Activated CD4-positive, alpha-beta T cell treated with anti-CD3 and anti-CD28 coated beads, Interleukin-2, amount 10 ng/mL, durations not matched to agents 7 days and 5 days (primary cell): ENCODE data around the gene STT3B. TPM values are rescaled to one million over a fixed set of nuclear protein-coding genes. Genes with fewer than 3 reads are reported as not detected.

Source experiments
- CTCF ChIA-PET: fragments of 350-600 bp; sonication (Branson Sonifier 250); formaldehyde crosslinking; loops from one replicate; lab custom pipeline; 2021; ENCODE audit warnings: antibody characterized with exemption; lab: Charles Lee
- POLR2A ChIA-PET: fragments of 350-600 bp; sonication (Branson Sonifier 250); formaldehyde crosslinking; loops from one replicate; lab custom pipeline; 2021; ENCODE audit warnings: antibody characterized with exemption; lab: Charles Lee
- DNase-seq: peaks from one replicate; pipeline ENCODE4 v3.0.0-alpha.2; 2020
- H3K27ac Mint-ChIP-seq: one replicate; pipeline ENCODE4 v1.8.0; 2021; ENCODE audit warnings: mild to moderate bottlenecking, moderate library complexity, mixed read lengths
- H3K27me3 Mint-ChIP-seq: one replicate; pipeline ENCODE4 v1.8.0; 2021; ENCODE audit warnings: mixed read lengths
- H3K36me3 Mint-ChIP-seq: one replicate; pipeline ENCODE4 v1.8.0; 2021; ENCODE audit warnings: low read depth, mixed read lengths
- H3K4me1 Mint-ChIP-seq: one replicate; pipeline ENCODE4 v1.8.0; 2021; ENCODE audit warnings: mixed read lengths
- H3K4me3 Mint-ChIP-seq: one replicate; pipeline ENCODE4 v1.8.0; 2021; ENCODE audit warnings: mild to moderate bottlenecking, moderate library complexity, mixed read lengths
- H3K9me3 Mint-ChIP-seq: one replicate; pipeline ENCODE4 v1.8.0; 2021; ENCODE audit warnings: mixed read lengths
- total RNA-seq, 2 experiments: library from RNA; stranded (reverse); gene quantifications; one replicate each; pipeline ENCODE4 v1.2.3, GENCODE V29; 2021

STT3B gene
- total RNA-seq, 2 experiments from 2014 or later = 143 to 178 TPM

GRCh38 chr3:31671451-31671850, 138.7 kb downstream of the STT3B start:
- POLR2A ChIA-PET = no interaction called here

GRCh38 chr3:31671976-31672375, 139.3 kb downstream of the STT3B start:
- DNase-seq = no peak
- Mint-ChIP-seq H3K27ac (no peak overlapping the region), H3K4me3 (no peak overlapping the region), H3K4me1 (no peaks in the 10 kb centered on the region), H3K27me3 (no peaks in the 10 kb centered on the region), H3K36me3 (no peaks in the 10 kb centered on the region), H3K9me3 (no peaks in the 10 kb centered on the region)
- POLR2A ChIA-PET = no interaction called here
- CTCF ChIA-PET = interaction anchor here (0.7 to 1.4 kb wide), 2 partner anchors 9 to 10 kb away, joined by 3 to 4 read pairs; no protein-coding TSS in a partner anchor

More at GRCh38 chr3:31671451-31671850, 138.7 kb downstream of the STT3B start:
- CTCF ChIA-PET = interaction anchor here (0.6 to 1.4 kb wide), 2 partner anchors 9 to 242 kb away, joined by 3 to 4 read pairs; no protein-coding TSS in a partner anchor
- peaks cover 2% of the 10 kb centered on the region for H3K9me3 Mint-ChIP-seq
- no peak overlapping the region for H3K27ac Mint-ChIP-seq
- no peaks in the 10 kb centered on the region for H3K27me3 Mint-ChIP-seq
- no peak for DNase-seq
- no peaks in the 10 kb centered on the region for H3K4me1 Mint-ChIP-seq
- H3K36me3 Mint-ChIP-seq = no peaks in the 10 kb centered on the region
- H3K4me3 Mint-ChIP-seq = no peak overlapping the region

- no peaks in the 10 kb centered on the region for H3K4me1 Mint-ChIP-seq
- ChIA-PET POLR2A (no interaction called here), CTCF (interaction anchor here (0.6 kb wide), 1 partner anchor 10 kb away, joined by 3 read pairs; no protein-coding TSS in a partner anchor)
- no peaks in the 10 kb centered on the region for H3K36me3 Mint-ChIP-seq
- no peaks in the 10 kb centered on the region for H3K9me3 Mint-ChIP-seq
- no peak overlapping the region for H3K27ac Mint-ChIP-seq
- no peaks in the 10 kb centered on the region for H3K27me3 Mint-ChIP-seq
- no peak for DNase-seq
- H3K4me3 Mint-ChIP-seq = no peak overlapping the region
These were observed 141.2 kb downstream of the STT3B start for GRCh38 chr3:31673950-31674349.

- Mint-ChIP-seq H3K27ac (no peak overlapping the region), H3K36me3 (no peaks in the 10 kb centered on the region), H3K9me3 (peaks cover 2% of the 10 kb centered on the region), H3K27me3 (no peaks in the 10 kb centered on the region), H3K4me1 (no peaks in the 10 kb centered on the region), H3K4me3 (no peak overlapping the region)
- ChIA-PET CTCF (interaction anchor here (0.7 to 1.8 kb wide), 2 partner anchors 19 to 30 kb away, joined by 4 read pairs; no protein-coding TSS in a partner anchor), POLR2A (no interaction called here)
- no peak for DNase-seq
These were observed 143.8 kb downstream of the STT3B start for GRCh38 chr3:31676556-31676955.

GRCh38 chr3:31680072-31680870, 147.5 kb downstream of the STT3B start:
- ChIA-PET CTCF (interaction anchor here (1.0 to 1.6 kb wide), 3 partner anchors 8 to 15 kb away, joined by 3 to 4 read pairs (median 3); no protein-coding TSS in a partner anchor), POLR2A (no interaction called here)
- no peak overlapping the region for H3K27ac Mint-ChIP-seq
- H3K36me3 Mint-ChIP-seq = no peaks in the 10 kb centered on the region
- H3K27me3 Mint-ChIP-seq = no peaks in the 10 kb centered on the region
- no peaks in the 10 kb centered on the region for H3K4me1 Mint-ChIP-seq
- peaks cover 2% of the 10 kb centered on the region for H3K9me3 Mint-ChIP-seq
- DNase-seq = no peak
- H3K4me3 Mint-ChIP-seq = no peak overlapping the region
